GM21526 (cell line): ENCODE data around the gene FAM135A.
"Not testable (repeated sequence)": the region's sequence is repeated elsewhere in the genome, so short reads cannot be mapped to it uniquely, and the experiment has no call there.

ENCODE experiments used
- ATAC-seq: cut with Tn5 transposase; IDR thresholded peaks from one replicate; pipeline ENCODE4 v1.9.1; 2021; ENCODE audit warnings: moderate library complexity; ENCODE audit not compliant: unreplicated experiment, low FRiP score

The FAM135A gene

DNA sequence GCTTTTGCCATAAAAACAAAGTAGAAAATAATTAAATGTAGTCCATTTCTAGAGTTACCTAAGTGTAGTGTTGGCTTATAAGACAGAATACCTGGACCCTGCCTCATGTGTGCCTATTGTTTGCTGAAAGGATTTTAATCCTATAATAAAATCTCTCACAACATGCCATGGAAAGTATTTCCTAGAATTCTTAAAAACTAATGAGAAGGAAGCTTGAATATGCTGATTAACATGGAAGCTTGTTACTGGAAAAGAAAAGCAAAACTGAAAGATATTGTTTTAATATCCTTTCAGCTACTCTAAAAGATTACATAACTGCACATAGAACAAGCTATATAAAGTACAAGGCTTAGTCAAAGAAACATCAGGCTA lies 18.0 kb upstream of the FAM135A start:
- ATAC-seq: no peak

DNA sequence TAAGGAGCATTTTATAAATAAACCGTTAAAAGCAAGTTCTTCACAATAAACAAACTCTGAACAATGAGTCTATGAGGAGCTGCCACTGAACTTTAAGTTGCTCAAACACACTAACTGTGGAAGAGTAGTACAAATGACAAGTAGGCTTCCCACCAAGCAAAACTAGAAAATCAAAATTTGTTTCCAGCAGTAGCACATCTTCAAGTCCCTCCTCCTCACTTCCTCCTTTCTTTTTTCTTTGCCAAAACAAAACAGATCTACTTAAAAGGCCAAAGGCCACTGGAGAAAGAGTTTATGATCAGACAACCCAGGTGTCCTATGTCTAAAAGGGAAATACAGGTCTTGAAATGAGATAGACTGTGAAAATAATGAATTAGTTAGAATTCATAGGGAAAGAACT lies 17.1 kb upstream of the FAM135A start:
- ATAC-seq: no peak

DNA sequence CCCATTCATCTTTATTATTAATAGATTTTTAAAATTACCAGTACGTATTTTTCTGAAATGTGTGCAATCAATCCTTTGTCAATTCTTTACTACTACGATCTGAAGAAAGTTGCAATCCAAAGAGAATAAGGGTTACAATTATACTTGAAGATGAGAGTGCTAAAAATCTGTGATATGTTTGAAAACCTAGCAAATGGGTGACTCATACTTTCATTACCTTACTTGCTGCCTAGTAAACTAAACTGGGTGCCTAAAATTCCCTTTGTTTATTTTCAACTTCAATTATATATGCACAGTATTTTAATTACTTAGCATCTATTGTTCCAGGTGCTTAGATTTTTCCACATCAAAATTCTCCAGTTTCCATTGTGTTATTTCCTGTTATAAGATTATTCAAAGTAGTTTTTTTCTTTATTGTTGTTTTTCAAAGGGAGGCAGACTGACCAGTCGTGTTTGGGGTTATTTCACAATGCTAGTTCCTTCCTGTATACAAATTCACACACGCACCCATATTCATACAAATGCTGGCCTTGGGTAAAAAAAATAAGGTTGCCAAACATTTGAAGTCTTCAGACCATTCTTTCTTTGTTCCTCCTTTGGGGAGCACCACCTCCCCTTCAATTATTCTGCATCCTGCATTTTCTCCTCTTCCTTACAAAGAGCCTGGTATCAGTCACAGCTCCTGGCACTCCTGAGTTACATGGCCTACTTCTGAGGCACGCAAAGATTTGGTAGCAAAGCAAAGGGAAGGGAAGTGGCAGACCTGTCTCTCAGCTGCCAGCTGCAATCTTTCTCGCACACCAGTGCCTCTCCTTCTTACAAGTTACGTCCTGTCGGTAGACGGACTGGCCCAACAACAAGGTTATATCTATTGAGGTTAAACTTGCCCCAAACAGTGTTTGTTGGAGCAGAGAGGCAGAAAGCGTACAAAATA lies 16.2 kb upstream of the FAM135A start:
- ATAC-seq: no peak

DNA sequence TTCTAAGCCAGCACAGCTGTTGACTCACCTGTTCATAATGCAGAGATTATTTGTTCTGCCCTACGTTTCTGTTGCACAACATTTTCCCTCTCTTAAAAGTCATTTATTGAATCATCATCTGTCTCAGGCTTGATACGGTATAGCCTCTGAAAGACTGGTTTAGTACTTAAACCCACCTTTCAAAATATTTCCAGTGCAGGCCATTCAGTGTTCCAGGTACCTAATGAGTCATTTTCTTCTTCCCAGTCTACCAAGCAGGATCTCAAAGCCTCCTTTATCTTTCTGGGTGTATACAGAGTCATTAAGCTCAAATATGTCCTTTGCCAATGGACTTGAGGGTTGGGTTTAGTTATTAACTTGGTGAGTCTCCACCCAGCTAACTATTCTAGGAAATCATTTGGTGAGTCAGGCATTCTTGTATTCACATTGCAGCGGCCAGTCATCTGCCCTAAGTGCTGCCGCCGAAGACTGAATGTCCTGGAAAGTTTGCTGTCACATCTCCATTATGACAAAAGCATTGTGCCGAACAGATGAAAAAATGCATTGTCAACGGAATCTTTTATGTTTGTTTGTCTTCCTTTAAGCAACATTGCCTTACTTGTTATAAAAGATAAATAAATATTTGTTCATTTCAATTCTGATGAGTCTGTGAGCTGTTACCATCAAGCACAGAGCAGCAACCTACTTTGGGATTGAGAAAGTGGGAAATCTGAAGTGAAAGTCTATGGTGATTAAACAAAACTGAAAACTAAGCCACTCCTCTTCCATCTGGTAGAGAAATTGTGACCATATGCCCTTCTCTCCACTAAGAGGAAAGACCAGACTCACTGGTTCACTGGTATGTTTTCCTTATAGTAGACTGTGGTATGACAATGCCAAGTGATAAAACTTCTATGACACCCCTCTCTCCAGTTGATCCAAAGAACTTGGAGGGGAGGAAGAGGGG lies 14.3 kb upstream of the FAM135A start:
- ATAC-seq: no peak

DNA sequence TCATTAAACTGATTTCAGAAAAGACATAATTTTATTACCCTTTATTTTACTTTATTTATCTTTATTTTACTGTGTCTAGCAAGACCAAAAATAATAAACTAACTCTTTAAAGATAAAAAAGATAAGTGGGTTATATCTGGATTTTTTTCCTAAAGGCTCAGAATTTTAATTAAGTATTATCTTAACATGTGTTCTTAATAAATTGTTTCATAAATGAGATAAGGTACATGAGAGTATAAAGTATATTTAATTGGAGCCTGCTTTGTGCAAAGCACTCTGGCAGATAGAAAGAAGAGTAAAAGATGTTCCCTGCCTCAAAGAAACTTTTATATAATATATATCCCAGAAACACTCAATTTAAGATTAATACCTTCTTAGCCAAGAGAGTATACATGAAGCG lies 8.7 kb upstream of the FAM135A start:
- no peak for ATAC-seq

DNA sequence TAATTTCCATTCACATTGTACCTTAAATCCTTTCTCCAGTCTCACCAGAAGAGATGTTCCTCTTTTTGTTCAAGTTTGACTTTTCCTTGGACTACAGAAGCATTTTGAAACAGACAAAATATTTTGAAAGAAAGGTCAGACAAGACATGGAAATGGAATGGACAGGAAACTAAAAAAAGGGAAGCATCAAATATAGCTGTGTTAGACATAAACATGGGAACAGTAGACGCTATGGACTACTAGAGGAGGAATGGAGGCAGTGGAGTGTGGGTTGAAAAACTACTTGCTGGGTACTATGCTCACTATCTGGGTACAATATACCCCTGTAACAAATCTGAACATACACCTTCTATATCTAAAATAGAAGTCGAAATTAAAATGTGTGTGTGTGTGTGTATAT lies 4.1 kb upstream of the FAM135A start:
- ATAC-seq: no peak

DNA sequence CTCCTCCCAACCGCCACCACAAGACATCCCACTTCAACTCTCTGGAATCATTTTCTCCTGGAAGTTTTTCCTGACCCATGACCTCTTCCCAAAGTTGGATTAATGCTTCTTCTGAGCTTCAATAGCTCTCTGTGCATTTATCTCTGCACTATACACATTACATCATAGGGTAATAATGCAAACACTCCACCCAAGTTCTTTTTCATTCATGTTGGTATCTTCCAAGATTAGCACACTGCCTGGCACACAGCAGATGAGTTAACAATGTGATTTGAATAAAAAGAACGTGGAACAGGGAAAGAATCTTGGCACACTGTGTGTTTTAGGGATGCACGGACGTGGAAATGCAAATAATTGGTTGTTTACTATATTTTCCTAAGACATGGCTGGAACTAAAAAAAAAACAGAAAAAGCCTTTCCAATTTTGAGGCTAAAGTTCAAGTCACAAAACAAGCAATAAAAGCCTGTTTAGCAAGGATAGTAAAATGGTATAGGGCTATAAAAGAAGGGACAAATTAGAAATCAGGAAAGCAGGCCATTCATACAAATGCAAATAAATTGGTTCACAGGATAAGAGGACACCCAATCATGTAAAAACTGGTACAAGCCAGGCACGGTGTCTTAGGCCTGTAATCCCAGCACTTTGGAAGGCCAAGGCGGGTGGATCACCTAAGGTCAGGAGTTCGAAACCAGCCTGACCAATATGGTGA lies 1.6 kb upstream of the FAM135A start:
- ATAC-seq: no peak

DNA sequence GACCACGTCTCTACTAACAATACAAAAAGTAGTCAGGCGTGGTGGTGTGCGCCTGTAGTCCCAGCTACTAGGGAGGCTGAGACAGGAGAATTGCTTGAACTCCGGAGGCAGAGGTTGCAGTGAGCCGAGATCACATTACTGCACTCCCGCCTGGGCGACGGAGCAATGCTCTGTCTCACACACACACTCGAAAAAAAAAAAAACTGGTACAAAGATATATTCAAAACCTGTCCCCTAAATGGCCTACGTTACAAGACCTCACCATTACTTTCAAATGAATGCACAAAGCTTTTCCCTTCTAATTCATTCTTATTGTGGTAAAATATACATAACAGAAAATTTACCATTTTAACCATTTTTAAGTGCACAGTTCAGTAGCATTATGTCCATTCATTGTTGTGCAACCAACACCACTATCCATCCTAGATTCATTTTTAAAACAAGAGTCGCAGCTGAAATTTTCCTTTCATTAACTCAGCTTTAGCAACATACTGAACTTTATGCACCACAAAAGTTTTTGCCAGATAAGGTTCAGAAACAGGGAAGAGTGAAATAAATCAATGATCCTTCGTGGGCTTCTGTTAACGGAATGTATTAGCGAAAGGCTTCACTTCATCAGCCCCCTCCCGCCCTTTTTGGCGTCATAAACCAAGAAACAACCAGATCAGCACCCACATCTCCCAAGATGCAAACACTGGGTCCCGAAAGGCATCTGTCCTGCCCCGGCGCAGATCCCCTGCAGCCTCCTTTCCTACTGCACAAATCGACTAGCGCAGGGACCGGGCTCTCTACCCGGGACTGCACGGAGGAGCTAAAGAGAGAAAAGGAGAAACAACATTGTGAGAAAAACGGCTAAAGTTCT lies 825 bp upstream of the FAM135A start:
- peak; percentile 21 for ATAC-seq

DNA sequence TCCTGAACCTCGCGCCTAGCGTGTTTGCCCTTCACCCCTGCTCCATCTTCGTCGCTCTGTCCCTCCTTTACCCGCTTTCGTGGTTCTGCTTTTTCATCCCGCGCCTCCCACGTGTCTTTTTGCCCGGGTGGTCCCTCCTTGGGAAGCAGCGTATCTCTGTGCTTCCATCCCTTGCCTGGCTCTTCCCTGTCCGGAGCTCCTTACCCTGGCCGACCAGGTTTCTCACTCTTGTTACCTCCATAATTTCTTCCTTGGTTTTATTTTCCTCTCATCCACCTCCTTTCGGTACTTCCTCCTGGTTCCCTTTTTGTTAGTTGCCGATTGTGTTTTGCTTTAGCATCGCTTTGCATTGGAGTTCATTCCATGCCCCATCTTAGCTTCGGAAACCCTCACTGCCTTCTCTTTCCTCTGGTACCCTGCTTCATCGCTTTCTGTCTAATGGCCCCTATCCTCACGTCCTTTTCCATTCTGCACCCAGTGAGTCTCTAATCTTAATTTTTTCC lies 735 bp downstream of the FAM135A start:
- peak; percentile 10 for ATAC-seq

DNA sequence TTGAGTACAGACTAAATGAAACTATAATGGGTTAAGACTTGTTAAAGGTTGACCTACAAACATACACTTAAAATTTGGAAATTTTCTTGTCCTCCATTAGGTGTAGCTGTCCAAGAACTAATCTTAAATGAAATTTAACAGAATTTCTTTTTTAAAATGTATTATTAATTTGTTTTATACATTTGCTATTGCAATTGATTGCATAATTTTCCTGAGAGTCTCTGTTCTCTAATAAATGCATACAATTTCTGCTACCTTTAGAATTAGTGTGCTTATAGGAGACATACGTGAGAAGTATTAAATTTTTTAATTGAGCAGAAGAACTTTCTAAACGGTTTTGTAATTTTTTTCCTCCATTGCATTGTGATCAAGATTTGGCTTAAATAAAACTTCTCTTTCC lies 1.5 kb downstream of the FAM135A start:
- ATAC-seq: no peak

DNA sequence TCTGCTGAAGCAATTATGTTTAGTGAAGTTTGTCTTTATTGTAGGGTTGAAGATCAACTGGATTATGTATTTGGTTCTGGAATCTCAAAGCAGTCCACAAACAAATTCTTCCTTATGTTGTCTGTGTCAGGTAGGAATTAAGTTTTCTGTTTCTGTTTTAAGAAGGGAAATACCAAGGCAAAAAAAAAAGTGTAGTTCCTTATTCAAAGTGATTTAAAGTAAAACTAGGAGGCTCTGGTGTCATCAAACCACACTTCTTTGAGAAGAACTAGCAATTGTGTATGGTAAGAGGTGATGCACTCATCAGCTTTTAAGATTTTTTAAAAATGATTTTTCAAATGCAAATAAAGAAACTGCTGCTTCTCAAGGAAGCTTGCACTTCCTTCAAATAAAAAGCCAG lies 1.9 kb downstream of the FAM135A start:
- ATAC-seq: no peak

DNA sequence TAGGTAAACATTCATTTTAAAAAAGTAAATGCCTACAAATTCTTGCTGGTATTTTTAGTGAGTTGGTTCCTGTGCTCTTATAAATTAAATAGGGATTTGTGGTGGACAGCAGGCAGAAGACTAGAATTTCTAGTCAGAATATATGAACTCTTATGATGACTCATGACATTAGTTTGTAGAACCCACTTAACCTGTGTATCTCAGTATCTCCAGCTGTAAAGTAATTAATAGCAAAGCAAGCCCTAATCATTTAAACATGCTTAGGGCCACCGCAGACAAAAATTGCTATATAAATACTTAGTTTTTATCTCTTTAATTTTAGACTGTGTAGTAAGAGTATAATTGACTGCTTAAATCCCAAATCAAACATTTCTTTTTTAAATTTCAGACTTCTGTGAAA lies 2.4 kb downstream of the FAM135A start:
- ATAC-seq: no peak

DNA sequence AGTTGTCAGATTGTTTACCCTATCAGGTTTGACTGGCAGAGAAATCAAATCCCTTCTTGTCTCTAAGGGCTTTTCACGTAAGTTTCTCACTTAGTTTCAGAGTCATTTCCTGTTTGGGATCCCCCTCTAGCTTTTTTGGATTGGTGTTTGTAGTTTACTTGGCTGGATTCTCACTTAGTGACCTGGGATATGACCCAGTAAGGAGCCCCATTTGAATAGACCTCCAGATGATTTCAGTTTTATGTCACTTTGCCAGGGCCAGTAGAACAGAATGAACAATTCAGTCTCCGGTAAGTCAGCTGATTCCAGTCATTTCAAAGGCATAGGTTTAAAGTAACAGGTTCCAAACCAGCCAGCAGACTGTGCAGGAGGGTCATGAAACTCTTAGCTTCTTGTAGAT lies 8.2 kb downstream of the FAM135A start:
- no peak for ATAC-seq

DNA sequence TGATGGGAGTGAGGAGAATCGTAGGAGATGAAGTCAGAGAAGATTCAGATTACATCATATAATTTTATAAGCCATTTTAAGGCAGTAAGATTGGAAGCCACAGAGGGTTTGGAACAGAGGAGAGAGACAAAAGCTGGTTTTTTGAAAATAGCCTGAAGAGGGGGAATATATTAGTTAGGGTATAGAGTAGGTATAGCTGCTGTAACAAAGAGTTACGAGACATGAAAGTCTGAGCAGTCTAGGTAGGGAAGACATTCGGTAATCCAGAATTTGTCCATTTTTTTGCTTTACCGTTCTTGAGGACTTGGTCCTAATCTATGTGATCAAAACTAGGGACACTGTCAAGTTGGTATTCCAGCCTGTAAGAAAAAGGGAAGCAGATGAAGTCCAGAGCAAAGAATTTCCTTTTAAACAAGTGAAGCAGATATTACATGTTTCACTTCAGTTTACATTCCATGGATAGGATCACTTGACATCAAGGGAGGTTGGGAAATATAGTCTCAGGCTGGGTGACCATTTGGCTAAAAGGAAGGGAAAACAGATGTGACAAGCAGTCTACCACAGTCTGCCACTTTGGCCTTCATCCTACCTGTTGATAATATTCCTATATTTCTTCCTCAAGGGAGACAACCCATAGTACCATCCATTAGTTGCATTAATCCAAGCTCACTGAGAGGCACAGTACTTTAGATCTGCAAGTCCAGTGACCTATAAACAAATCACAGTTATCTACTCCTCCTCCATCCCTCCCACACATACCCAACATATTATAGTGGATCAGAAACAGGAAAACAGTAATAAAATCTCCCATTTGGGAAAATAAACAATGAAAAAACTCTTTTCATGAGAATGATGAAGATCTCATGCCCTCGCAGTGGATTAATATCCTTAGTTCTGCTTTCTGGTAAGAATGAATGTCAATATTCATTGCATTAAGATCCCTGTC lies 10.2 kb downstream of the FAM135A start:
- no peak for ATAC-seq

DNA sequence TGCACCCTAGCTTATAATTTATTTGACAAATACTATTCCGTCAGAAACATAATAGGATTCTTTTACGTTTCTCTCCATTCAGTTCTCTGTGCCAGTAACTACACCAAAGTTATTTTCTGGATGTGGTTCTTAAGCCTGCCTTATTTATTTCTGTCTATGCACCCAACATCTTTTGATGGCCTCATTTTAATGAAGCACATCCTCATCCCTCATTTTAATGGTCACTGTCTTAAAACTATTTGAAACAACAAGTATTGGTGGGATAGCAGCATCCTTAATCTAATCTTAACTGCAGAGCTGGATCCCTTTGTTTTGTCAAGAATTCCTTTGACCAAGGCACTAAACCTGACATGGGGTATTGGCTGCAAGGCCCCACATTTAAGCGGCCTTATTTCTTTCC lies 11.0 kb downstream of the FAM135A start:
- no peak for ATAC-seq

DNA sequence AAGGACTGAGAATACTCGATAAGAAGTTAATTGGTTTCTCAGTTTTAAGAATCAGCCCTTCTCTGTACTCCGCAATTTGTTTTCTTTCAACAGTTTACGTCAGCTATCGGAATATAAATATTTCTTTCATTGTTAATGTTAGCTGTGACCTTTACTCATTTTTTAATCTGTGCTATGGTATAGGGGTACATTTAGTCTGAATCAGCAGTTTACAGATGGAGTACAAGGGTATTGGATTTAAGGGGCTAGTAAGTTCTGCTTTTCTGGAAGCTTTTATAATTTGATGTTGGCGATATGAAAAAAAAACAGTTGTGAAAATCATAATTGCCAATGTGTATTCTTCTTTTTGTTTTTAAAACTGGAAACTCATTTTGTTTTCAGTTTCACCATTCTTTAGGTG lies 23.0 kb downstream of the FAM135A start:
- ATAC-seq: no peak

DNA sequence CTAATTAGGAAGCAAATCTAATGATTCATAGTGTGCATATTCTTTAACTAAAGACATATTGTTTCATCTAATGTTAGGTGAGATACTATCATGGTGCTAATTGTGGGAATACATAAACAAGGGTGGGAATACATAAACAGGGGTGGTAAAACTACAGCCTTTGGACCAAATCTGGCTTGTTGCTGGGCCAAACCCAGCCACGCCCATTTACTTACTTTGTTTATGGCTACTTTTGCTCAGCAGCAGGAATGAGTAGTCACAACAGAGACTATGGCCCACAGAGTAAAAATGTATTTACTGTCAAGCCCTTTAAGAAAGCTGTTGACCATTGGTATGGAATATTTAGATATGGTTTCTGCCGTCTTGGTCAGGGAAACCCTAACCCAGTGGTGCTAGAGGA lies 31.7 kb downstream of the FAM135A start:
- no peak for ATAC-seq

DNA sequence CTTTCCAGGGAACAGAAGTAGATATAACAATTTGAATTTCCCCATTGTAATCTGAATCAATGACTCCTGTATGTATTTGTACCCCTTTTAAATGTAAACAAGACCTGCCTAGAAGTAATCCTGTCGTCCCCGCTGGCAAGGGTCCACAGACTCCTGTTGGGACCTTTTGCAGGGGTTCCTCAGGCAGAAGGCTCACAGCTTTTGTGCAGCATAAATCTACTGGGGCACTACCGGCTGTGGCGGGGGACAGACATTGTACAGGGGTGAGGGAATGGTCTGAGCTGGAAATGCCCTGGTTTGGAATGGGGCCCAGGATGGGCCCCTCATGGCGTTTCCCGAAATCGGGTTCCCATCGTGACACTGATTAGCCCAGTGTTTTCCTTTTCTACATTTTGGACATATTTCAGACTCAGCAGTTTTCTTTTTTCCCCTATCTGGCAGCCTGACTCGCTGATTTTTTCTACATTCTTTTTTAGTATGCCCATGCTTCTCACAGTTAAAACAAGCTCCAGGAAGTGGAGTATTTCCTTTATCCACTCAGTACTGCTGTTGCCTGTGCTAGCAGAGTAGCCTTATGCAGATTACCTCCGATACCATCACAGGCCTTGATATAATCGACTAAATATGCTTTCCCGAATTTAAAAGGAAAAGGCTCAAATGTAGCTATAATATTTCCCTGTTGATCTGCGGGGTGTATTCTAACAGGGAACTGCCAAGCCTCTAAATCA lies 34.2 kb downstream of the FAM135A start:
- ATAC-seq: not testable (repeated sequence)
